Body of pancreas (tissue), 4 donors: ENCODE measurements around the gene ZDHHC20.

Source experiments
- CTCF ChIP-seq, 7 experiments: fragments of 450-650 bp in 4 of 7; fragments of 200-600 bp in 3 of 7; sonication (generic) in 3 of 7; IDR thresholded peaks; one replicate each; pipeline ENCODE4 v1.5.1; 2016 to 2019; ENCODE audit warnings: antibody characterized with exemption in 7 of 7
- POLR2A ChIP-seq, 3 donors: fragments of 450-650 bp; IDR thresholded peaks; one replicate each; pipeline ENCODE4 v1.6.1; 2016; ENCODE audit warnings: antibody characterized with exemption in 3 of 3, mild to moderate bottlenecking in 2 of 3

GRCh38 chr13:21348488-21349120, 110.5 kb downstream of the ZDHHC20 start:
- no peak for TF ChIP-seq POLR2A (IDR thresholded peaks at IDR 0.05)
- TF ChIP-seq CTCF (IDR thresholded peaks at IDR 0.05), result no peak
